GM21515 (cell line): ENCODE data around the gene MEGF9.
"Not testable (repeated sequence)": the region's sequence is repeated elsewhere in the genome, so short reads cannot be mapped to it uniquely, and the experiment has no call there.

Experiments
- ATAC-seq: cut with Tn5 transposase; IDR thresholded peaks from one replicate; pipeline ENCODE4 v1.9.1; 2021; ENCODE audit not compliant: unreplicated experiment

Gene MEGF9

DNA sequence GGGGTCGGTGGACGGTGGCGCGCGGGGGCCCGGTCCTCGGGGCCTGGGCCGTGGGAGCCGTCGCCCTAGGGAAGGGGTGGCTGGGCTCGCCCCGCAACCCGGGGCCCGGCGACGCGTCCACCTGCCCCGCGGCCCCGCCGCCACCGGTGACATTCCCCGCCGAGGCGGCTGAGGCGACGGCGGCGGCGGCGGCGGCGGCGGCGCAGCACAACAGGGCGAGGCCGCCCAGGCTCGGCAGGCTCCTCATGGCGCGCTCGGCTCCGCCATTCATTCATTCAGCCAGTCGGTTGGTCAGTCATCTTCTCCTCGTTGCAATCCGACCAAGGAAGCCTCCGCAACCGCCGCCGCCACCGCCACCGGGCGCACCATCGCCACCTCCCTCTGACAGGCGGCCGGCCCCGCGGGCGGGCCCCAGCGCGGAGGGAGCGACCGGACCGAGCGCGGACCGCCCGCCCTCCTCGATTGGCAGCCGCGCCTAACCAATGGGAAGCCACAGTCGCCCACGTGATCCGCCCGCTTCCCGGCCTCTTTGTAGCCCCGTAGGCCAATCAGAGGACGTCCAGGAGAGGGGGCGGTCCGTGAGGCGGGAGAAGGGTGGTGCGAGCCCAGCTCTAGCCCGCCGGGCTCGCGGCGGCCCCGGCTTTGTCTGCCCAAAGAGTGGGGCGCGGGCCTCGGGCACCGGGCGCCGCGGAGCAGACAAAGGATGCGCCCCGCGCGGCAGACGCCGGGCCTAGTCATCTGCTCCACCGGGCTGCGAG lies at the start of gene MEGF9:
Gene MEGF9 (minus strand): TSS at position 383 of the 758 bp plus-strand sequence. CDS start 112 bp downstream, at position 271.
- ATAC-seq, result peak; percentile 95

DNA sequence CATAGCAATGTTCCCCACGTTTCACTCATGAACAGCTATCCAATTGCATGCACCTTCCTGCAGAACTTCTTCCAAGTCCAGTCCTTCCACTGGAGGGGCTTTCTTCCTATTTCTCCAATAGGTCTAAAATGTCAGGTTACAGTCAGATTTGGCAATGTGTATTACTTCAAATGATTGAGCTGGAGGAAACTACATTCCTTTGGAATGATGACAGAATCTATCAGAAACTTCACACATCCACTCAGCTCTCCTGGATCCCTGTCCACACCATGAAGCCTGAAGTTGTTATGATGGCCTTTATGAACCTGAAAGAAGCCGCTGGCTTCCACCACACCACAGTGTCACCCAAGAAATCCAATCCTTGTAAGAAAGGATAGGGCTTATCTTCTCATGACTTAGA lies 46.7 kb upstream of the MEGF9 start:
- ATAC-seq, result no peak

DNA sequence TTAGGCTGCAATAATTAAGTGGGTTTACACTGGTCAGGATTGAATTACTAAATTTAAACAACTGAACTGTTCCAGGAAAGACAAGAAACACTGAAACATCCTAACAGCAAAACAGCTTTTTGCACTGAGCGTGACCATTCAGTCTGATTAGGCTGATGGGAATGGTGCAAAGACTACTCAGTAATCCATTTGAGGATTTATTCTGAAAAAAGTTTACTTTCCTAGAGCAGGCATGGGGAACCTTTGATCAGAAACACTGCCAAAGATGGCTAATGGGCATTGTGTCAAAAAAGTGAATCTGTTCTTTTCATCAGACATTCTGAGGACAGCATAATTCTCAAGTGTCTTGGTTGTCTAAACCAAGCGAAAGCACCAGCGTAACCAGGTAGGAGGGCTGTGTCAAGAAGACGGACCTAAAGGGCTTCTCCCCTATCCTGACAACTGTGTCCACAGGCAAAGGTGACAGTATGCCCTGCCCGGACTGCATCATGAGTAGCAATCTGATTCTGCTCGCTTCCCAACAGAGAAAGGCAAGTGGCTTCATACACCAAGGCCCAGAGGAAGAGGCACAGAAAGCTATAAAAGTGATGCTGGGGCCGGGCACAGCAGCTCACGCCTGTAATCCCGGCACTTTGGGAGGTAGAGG lies 45.6 kb upstream of the MEGF9 start:
- no peak for ATAC-seq

DNA sequence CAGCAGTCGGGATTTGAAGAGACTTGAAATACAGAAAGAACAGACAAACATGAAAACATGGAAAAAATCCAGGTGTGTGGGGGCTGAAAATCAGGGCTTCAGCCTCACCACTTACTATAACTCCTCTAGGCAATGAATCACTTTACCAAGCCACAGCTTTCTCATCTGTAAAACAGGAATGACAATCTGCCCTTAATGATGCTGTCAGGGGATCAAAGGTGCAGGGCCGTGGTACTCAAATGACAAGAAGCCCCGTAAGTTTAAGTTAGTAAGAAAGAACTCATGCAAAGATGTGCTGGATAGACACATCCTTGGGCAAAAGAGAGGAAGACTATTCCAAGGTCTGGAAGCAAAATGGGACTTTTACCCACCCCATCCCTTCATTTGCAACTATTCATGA lies 44.3 kb upstream of the MEGF9 start:
- ATAC-seq, result no peak

DNA sequence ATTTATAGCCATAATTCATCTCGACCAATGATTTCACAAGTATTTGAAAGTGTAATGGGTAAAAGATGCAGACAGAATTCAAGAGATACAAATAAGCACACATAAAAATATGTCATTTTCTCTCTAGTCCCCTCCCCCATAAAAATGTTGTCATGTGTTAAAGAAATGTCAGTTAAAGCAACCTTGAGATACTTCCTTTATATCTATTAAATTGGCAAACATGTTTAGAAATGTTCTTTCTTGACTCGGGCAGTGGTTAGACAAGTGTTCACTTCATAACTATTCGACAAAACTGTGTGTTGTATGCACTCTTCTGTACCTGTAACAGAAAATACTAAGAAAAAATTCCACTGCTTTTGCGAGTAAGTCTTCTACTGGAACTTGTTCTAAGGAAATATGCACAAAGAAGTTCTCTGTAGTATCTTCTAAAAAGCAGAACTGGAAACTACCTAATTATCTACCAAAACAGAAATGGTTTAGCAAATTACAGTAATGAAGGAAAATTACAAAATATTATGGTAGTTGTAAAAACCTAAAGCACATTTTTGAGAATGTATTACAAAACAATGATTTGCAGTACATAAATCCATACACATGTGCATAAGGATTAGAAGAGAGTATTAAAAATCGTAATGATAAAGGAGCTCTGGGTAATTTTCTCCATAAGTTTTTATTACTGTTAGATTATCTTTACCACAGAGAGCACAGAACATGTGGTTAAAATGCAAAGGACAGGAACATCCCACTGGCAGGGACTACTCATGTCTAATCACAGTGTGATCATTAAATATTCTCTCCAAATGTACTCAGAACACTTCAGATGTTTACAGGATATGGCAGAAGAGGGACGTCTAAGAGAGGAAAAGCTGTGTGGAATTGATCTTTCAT lies 43.0 kb upstream of the MEGF9 start:
- ATAC-seq, result no peak

DNA sequence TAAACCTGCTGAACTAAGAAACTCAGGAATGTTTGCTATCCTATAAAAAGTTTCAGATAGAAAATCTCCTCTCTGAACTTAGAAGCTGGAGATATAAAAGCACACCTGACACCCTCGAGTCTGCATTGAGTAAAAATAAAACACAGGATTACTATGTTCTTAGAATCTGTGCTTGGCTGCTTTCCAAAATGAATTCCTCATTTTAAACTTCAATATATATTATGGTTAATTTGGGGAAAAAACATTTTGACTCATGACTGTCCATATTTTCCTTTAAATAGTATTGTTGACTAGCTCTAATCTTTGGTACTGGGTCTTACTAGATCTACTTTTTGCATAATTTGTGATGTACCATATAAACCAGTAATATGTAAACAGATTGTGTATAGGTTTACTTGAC lies 42.3 kb upstream of the MEGF9 start:
- no peak for ATAC-seq

DNA sequence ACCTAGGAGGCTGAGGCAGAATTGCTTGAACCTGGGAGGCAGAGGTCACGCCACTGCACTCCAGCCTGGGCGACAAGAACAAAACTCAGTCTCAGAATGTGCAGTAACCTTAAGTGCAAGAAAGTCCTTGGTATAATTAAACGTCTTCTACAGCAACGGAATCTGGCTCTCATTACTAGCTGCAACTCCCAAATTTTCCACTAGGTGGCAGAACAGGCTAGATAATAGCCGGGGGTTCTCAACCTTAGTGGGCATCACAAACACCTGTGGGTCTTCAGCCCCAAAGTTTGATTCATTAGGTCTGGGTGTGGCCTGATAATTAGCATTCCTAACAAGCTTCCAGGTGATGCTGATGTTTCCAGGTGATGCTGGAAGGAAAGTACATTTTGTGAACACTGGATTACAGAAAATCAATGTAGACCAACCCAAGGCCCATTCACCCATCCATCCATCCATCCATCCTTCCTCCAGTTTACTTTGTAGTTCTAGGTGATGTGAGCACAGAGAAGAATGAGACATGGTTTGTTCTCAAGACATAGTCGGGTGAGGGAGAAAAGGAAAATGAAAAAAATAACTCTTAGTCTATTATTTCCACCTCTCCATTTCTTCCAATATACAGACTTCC lies 41.7 kb upstream of the MEGF9 start:
- ATAC-seq, result no peak

DNA sequence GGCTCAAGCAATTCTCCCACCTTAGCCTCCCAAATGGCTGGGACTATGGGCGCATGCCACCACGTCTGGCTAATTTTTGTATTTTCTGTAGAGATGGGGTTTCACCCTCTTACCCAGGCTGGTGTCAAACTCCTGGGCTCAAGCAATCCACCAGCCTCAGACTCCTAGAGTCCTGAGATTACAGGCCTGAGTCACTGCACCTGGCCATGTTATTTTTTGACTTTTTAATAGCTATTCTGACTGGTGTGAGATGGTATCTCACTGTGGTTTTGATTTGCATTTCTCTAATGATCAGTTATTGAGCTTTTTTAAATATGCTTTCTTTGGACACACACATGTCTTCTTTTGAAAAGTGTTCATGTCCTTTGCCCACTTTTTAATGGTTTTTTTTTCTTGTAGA lies 40.8 kb upstream of the MEGF9 start:
- no peak for ATAC-seq

DNA sequence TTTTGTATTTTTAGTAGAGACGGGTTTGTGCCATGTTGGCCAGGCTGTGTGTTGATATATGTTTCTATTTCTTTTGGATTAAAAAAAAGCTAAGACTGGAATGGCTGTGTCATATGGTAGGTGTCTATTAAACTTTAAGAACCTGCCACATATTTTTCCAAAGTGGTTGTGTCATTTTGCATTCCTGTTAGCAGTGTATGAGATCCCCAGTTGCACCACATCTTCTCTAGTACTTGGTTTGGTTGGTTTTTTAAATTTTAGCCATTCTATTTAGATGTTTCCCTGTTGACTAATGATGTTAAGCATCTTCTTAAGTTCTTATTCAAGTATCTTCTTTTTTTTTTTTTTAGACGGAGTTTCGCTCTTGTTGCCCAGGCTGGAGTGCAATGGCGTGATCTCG lies 36.2 kb upstream of the MEGF9 start:
- no peak for ATAC-seq

DNA sequence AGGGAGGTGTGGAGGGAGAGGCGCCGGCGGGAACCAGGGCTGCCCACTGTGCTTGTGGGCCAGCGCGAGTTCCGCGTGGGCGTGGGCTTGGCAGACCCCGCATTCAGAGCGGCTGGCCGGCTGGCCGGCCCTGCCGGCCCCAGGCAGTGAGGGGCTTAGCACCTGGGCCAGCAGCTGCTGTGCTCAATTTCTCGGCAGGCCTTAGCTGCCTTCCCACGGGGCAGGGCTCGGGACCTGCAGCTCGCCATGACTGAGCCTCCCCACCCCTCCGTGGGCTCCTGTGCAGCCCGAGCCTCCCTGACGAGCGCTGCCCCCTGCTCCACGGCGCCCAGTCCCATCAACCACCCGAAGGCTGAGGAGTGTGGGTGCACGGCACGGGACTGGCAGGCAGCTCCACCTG lies 32.1 kb upstream of the MEGF9 start:
- not testable (repeated sequence) for ATAC-seq

DNA sequence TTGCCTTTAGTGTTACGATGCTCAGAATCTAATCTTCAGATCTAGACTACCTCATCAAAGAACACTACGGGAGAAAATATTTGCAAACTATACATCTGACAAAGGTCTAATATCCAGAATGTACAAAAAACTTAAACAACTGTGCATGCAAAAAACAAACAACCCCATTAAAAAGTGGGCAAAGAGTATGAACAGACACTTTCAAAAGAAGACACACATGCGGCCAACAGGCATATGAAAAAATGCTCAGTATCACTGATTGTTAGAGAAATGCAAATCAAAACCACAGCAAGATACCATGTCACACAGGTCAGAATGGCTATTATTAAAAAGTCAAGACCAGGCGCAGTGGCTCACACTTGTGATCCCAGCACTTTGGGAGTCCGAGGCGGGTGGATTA lies 31.0 kb upstream of the MEGF9 start:
- no peak for ATAC-seq

DNA sequence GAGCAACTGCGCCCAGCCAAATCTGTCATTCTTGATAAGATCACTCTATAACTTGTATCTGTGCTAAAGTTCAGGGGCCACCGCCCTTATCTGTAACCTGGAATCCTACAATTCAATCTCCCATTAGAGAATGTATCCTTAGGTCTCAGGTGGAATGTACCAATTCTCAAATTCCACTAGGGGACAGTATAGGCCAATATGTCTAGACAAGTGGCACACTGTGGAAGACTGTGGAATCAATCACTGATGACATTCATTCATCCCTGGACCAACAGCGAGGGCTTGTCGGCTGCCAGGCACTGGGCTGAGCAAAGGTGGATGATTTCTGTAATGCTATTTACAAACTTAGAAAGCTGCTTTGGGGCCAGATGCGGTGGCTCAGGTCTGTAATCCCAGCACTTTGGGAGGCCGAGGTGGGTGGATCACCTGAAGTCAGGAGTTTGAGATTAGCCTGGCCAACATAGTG lies 28.7 kb upstream of the MEGF9 start:
- ATAC-seq, result no peak

DNA sequence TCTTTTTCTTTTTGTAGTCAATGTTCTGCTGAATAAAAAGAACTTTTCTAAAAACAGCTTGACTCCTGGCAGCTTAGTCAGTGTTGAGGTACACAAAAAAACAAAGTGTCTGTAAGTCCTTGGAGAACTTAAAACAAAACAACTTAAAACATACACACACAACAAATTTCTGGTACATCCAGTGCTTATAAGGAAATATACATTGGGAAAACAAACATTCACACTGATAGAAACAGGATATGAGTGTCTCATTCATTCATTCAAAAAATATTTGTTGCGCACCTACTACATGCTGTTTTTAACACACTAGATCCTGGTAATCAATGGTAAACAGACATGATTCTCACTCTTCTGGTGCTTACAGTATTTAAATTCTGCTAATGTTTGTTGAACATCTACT lies 27.4 kb upstream of the MEGF9 start:
- ATAC-seq, result no peak

DNA sequence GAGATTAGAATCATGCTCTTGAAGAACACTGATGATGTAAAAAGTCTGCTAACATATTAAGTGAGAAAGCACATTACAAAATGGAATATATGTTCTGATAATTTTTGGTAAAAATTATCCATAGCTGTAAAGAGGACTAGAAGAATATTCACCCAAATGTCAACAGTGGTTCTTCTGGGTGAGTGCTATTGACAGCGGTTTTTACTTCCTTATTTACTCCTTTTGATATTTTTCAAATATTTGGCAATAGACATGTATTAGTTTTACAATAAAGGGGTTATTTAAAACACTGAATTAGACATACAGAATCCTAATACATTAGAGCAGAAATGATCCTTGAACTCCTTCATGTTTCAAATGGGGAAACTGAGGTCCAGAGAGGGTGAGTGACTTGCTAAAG lies 26.9 kb upstream of the MEGF9 start:
- no peak for ATAC-seq

DNA sequence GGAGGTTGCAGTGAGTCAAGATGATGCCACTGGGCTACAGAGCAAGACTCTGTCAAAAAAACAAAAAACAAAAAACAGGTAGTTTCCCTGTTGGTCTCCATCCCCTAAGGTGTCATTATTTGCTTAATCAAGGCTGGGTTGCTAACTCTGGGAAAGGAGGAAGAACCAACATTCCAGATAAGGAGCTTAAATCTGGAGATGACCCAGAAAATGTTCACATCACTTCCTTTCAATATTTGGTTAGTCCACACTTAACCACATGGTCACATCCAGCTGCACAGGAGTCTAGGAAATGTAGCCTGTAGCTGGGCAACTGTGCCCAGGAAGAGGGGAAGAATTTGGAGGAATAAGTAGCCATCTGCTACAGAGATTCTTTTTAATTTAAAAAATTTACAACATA lies 25.9 kb upstream of the MEGF9 start:
- no peak for ATAC-seq

DNA sequence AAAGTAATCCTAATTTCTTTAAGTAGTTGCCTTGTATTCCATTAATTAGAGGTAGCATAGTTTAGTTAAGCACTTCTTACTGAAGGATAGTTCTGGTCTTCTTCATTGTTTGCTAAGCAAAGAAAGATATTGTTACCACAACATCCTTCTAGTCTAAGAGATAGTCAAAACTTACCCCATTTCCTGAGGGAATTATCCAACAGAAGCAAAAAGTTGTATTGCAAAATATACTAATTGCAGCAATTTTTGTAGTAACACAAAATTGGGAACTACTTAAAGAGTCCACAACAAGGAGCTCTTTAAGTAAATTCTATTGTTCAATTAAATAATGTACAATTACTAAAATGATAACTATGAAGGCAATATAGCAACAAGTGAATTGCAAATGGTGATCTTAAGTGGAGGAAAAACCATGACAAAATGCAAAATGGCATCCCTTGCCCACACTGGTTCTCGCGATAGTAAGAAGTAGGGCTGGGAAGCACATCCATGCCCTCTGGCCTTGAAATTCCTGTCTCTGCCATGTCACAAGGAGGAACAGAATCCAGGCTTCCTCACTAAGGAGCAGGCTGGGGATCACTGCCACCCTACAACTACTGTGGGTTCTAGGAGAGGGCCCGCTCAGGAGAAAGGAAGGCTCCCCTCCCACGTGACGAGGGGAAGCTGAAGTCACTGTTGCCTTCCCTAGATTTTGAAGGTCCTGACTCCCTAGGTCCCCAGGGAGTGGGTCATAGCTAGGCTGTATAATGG lies 23.3 kb upstream of the MEGF9 start:
- no peak for ATAC-seq

DNA sequence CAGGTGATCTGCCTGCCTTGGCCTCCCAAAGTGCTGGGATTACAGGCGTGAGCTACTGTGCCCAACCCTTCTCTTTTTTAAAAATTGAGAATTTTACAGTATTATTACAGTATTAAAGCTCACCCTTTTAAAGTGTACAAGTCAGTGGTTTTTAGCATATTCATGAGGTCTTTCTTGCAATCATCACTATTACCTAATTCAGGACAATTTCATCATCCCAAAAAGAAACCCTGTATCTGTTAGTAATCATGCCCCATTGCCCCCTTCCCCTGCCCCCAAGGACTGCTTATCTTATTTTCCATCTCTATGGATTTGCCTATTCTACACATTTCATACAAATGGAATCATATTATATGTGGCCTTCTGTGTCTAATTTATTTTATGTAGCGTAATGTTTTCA lies 22.6 kb upstream of the MEGF9 start:
- ATAC-seq, result no peak

DNA sequence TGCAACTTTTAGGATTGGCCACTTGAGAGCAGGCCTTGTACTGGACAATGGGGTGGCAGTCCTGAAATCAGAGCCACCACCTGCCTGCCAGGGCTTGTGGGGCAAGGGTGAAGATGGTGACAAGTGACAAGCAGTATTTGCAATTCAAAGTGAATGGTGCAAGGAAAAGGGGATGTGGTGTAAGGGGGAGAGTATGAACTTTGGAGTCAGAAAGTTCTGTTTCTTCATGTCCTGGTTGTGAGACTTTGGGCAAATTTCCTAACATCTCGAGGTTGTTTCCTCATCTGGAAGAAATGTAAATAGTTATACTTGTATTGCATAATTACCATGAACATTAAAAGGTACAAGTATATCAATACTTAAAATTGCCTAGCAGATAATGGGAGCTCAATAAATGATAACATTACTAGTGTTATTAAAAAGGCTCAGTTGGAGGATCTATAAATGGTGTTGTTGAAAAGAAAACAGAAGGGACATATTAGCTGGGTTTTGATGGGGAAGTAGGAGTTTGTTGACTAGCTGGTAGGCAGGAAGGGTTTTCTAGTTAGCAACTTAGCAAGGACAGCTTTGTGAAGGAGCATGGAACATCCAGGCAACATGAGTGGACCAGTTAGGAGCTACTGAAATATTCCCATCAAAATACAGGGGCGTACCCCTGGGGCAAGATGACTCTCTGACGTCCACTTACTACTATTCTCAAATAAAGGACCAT lies 21.3 kb upstream of the MEGF9 start:
- ATAC-seq, result no peak

DNA sequence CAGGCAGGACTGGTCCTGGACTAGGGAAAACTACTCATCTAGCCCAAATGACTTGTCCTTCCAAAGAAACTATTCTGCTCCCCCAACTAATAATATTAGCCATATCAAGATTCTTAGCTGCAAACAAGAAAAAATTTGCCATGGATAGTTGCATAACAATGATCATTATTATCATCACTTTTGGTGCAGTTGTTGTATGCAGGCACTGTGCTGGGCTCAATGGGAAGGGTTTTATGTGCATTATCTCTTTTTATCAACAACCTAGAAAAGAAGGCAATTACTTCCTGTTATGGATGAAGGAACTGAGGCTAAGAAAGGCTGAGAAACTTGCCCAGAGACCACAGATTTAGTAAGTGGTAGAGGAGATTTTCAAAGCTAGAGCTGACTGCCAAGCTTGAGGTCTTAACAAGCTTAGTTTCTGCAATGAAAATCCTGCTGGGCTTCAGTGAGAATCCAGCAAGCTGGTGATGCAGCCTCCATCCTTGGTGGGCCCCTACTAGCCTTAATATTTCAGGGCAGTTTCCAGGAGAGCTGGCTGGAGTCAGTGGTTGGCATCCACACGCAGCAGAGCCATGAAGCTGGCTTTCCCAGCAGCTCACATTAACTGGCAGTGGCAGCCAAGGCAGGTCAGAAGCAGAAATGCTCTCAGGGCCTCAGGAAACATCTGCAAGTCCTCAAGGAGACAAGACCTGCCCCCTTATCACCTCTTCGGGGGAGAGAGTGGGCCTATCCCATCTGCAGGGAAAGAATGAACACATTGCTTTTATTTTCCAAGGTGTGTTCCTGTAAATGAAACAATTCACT lies 20.5 kb upstream of the MEGF9 start:
- ATAC-seq, result no peak
